ENCODE results near the gene RFTN2. TPM values are rescaled to one million over a fixed set of nuclear protein-coding genes. Genes with fewer than 3 reads are reported as not detected.

Gene RFTN2
- total RNA-seq, 2 experiments from 2014 or later, result not detected

DNA sequence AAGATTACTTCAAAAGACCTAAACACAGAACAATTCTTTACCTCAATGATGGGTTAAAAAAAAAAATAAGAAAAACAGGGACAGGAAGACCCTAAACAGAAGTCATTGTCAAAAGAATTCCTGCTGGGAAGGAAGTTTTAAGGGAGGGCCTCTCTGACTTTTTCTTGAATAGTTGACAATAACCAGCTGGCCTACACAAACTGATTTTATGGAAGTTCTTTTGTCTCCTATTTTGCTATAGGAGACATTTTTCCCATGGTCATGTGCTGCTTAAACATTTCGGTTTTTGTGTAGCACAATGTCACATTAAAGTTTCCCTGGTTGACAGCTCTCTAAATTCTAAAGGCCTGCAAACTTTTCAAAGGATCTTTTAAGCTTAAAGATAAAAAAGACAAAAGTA, 55.3 kb downstream of the RFTN2 start:
- ChIA-PET CTCF (ENCODE audit: unreplicated experiment) (no interaction called here), POLR2A (interaction anchor here (0.6 kb wide), 1 partner anchor 107 kb away, joined by 4 read pairs; no protein-coding TSS in a partner anchor)
- no peaks in the 10 kb centered on the region for H3K79me2 ChIP-seq (ENCODE audit: insufficient read depth, low read depth, low read length)
- H2AFZ ChIP-seq (ENCODE audit: low read length), result no peak overlapping the region
- no peaks in the 10 kb centered on the region for H4K20me1 ChIP-seq (ENCODE audit: insufficient read depth, low read length)
- H3K9me3 ChIP-seq (ENCODE audit: low read length), result no peaks in the 10 kb centered on the region
- no peak for DNase-seq (ENCODE audit: low spot score)
- H3K36me3 ChIP-seq (ENCODE audit: insufficient read depth, low read length), result no peaks in the 10 kb centered on the region
- intact Hi-C loops (cut with micrococcal nuclease; ENCODE audit: unreplicated experiment), result no loop called here
- TF ChIP-seq EZH2phosphoT487 (IDR thresholded peaks at IDR 0.05; ENCODE audit: borderline replicate concordance, low read depth, low read length) (no peak), CTCF (conservative IDR thresholded peaks at IDR 0.05; ENCODE audit: low read length) (no peak)
- no peak overlapping the region for H3K27ac ChIP-seq (ENCODE audit: low read depth, low read length, poor library complexity, severe bottlenecking)
- H3K4me2 ChIP-seq (ENCODE audit: low read length), result no peak overlapping the region
- H3K4me3 ChIP-seq (ENCODE audit: low read depth, low read length, poor library complexity, severe bottlenecking), result no peak overlapping the region
- no peaks in the 10 kb centered on the region for H3K4me1 ChIP-seq (ENCODE audit: insufficient read depth, low read length, poor library complexity, severe bottlenecking)
- BruUV-seq (replicated peaks), result no TSS peak
- no peaks in the 10 kb centered on the region for H3K9me2 ChIP-seq (ENCODE audit: insufficient read depth, low read length)

DNA sequence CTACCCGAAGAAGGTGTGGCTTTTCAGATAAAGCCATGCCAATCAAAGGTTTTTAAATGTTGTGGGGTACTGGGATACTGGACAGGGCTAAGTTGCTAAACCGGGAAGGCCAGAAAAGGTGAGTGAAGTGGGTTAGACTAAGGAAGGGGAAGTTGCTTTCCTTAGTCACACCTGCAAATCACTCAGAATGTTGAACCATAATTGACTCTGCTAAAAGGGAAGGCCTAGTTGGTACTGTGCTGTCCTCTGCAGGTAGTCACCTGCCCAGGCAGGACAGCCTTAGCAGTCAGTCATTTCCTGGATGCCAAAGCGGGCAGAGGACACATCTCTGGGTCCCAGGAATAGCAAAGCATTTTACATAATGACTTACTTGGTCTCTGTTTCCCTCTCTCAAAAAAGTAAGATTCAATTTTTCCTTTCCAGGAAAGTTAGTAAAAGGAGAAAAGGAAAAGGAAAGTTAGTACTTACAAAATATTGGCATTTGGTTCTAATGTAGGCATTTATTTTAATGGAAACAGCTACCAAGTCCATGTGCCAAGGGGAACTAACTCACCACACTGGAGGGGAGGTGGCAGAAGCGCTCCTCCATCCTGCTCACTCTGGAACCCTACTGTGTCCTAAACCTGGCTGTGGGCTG, 60.3 kb downstream of the RFTN2 start:
- peak; percentile 32 for DNase-seq (ENCODE audit: low spot score)
- no peak overlapping the region for H3K27ac ChIP-seq (ENCODE audit: low read depth, low read length, poor library complexity, severe bottlenecking)
- no peak overlapping the region for H3K4me3 ChIP-seq (ENCODE audit: low read depth, low read length, poor library complexity, severe bottlenecking)
- no peaks in the 10 kb centered on the region for H3K9me2 ChIP-seq (ENCODE audit: insufficient read depth, low read length)
- H4K20me1 ChIP-seq (ENCODE audit: insufficient read depth, low read length), result no peaks in the 10 kb centered on the region
- H3K4me1 ChIP-seq (ENCODE audit: insufficient read depth, low read length, poor library complexity, severe bottlenecking), result no peaks in the 10 kb centered on the region
- ChIA-PET CTCF (ENCODE audit: unreplicated experiment) (no interaction called here), POLR2A (interaction anchor here (0.6 kb wide), 3 partner anchors 107 to 910 kb away, joined by 3 read pairs; no protein-coding TSS in a partner anchor)
- H3K4me2 ChIP-seq (ENCODE audit: low read length), result no peak overlapping the region
- H3K79me2 ChIP-seq (ENCODE audit: insufficient read depth, low read depth, low read length), result no peaks in the 10 kb centered on the region
- BruUV-seq (replicated peaks), result no TSS peak
- intact Hi-C loops (cut with micrococcal nuclease; ENCODE audit: unreplicated experiment), result no loop called here
- TF ChIP-seq CTCF (conservative IDR thresholded peaks at IDR 0.05; ENCODE audit: low read length), result peak; percentile 37
- no peak for TF ChIP-seq EZH2phosphoT487 (IDR thresholded peaks at IDR 0.05; ENCODE audit: borderline replicate concordance, low read depth, low read length)
- H3K9me3 ChIP-seq (ENCODE audit: low read length), result no peaks in the 10 kb centered on the region
- no peaks in the 10 kb centered on the region for H3K36me3 ChIP-seq (ENCODE audit: insufficient read depth, low read length)
- no peak overlapping the region for H2AFZ ChIP-seq (ENCODE audit: low read length)

DNA sequence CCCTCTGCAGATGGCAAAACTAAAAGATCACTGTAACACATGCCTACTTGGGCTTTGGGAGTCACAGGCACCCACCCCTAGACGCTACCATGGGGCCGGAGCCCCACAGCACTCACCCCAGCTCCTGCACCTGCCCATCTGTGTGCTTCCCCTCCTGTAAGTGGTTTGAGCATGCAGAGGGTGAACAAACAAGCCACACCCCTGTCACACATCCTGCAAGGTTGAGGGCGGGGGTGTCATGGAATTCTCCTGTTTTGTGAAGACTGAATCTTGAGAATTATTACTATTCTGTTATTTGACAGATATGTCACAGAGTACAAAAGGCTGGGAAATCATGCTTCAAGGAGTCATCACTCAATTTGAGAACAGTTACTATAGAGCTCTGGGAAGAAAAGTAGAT, 60.9 kb downstream of the RFTN2 start:
- H2AFZ ChIP-seq (ENCODE audit: low read length), result no peak overlapping the region
- H3K36me3 ChIP-seq (ENCODE audit: insufficient read depth, low read length), result no peaks in the 10 kb centered on the region
- H3K27ac ChIP-seq (ENCODE audit: low read depth, low read length, poor library complexity, severe bottlenecking), result no peak overlapping the region
- no peak overlapping the region for H3K4me2 ChIP-seq (ENCODE audit: low read length)
- DNase-seq (ENCODE audit: low spot score), result no peak
- TF ChIP-seq EZH2phosphoT487 (IDR thresholded peaks at IDR 0.05; ENCODE audit: borderline replicate concordance, low read depth, low read length), result no peak
- TF ChIP-seq CTCF (conservative IDR thresholded peaks at IDR 0.05; ENCODE audit: low read length), result no peak
- H3K4me1 ChIP-seq (ENCODE audit: insufficient read depth, low read length, poor library complexity, severe bottlenecking), result no peaks in the 10 kb centered on the region
- CTCF ChIA-PET (ENCODE audit: unreplicated experiment), result no interaction called here
- H3K79me2 ChIP-seq (ENCODE audit: insufficient read depth, low read depth, low read length), result no peaks in the 10 kb centered on the region
- no TSS peak for BruUV-seq (replicated peaks)
- no peaks in the 10 kb centered on the region for H4K20me1 ChIP-seq (ENCODE audit: insufficient read depth, low read length)
- no peaks in the 10 kb centered on the region for H3K9me2 ChIP-seq (ENCODE audit: insufficient read depth, low read length)
- POLR2A ChIA-PET, result interaction anchor here (0.7 kb wide), 1 partner anchor 24 kb away, joined by 3 read pairs; no protein-coding TSS in a partner anchor
- H3K4me3 ChIP-seq (ENCODE audit: low read depth, low read length, poor library complexity, severe bottlenecking), result no peak overlapping the region
- H3K9me3 ChIP-seq (ENCODE audit: low read length), result no peaks in the 10 kb centered on the region
- intact Hi-C loops (cut with micrococcal nuclease; ENCODE audit: unreplicated experiment), result no loop called here
